Type B pancreatic cell (in vitro differentiated cells): Measurements from ENCODE around the gene ZFP64. TPM values are rescaled to one million over a fixed set of nuclear protein-coding genes. Genes with fewer than 3 reads are reported as not detected.
A peak's percentile ranks its signal among the peaks of the same experiment; 100 is the strongest.
"Not testable (repeated sequence)": the region's sequence is repeated elsewhere in the genome, so short reads cannot be mapped to it uniquely, and the experiment has no call there.

ENCODE experiments used
- DNase-seq: peaks from one replicate; pipeline ENCODE4 v3.0.0; 2021; ENCODE audit warnings: mixed read lengths; ENCODE audit not compliant: unreplicated experiment; ENCODE audit errors: extremely low spot score
- H3K27ac Mint-ChIP-seq: 2 replicates; pipeline ENCODE4 v1.8.0; 2021; ENCODE audit warnings: mild to moderate bottlenecking, mixed read lengths
- H3K27me3 Mint-ChIP-seq: 2 replicates; pipeline ENCODE4 v1.8.0; 2021; ENCODE audit warnings: mixed read lengths
- H3K36me3 Mint-ChIP-seq: 2 replicates; pipeline ENCODE4 v1.8.0; 2021; ENCODE audit warnings: mixed read lengths
- H3K4me1 Mint-ChIP-seq: one replicate; pipeline ENCODE4 v1.8.0; 2021; ENCODE audit warnings: mixed read lengths; ENCODE audit not compliant: unreplicated experiment
- H3K4me3 Mint-ChIP-seq: 2 replicates; pipeline ENCODE4 v1.8.0; 2021; ENCODE audit warnings: mild to moderate bottlenecking, mixed read lengths
- H3K9me3 Mint-ChIP-seq: 2 replicates; pipeline ENCODE4 v1.8.0; 2021; ENCODE audit warnings: mixed read lengths
- total RNA-seq: library from RNA; stranded (reverse); gene quantifications from 2 replicates; pipeline ENCODE4 v1.2.1, GENCODE V29; 2021; ENCODE audit warnings: low replicate concordance
- TF ChIP-seq, protein P1 (sequence below): fragments of 200-600 bp; sonication (generic); conservative IDR thresholded peaks from 2 replicates; pipeline ENCODE4 v1.5.0; 2021; ENCODE audit warnings: antibody characterized with exemption, mild to moderate bottlenecking

Gene ZFP64
- total RNA-seq, 1 donor from 2014 or later, result 24.1 TPM

DNA sequence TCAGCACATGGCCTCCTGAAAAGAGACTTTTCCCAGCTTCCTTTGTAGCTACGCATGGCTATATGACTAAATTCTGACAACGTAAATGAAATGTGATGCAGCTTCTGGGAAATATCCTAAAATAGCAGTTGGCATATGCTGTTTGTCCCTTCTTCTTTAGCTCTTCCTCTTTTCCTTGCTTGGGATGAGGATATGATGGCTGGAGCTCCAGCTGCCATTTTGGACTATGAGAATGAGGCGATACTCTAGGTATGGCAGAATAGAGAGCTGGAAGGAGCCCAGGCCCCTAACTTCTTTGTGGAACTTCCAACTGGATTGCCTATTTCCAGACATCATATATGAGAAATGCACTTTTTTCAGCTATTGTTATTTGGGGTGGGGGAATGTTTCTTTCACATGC lies 5.3 kb upstream of the ZFP64 start:
- H3K4me1 Mint-ChIP-seq, result no peaks in the 10 kb centered on the region
- no peaks in the 10 kb centered on the region for H3K36me3 Mint-ChIP-seq
- H3K9me3 Mint-ChIP-seq, result no peaks in the 10 kb centered on the region
- DNase-seq, result no peak
- H3K27me3 Mint-ChIP-seq, result no peaks in the 10 kb centered on the region
- no peak overlapping the region for H3K27ac Mint-ChIP-seq
- TF ChIP-seq, protein P1, sequence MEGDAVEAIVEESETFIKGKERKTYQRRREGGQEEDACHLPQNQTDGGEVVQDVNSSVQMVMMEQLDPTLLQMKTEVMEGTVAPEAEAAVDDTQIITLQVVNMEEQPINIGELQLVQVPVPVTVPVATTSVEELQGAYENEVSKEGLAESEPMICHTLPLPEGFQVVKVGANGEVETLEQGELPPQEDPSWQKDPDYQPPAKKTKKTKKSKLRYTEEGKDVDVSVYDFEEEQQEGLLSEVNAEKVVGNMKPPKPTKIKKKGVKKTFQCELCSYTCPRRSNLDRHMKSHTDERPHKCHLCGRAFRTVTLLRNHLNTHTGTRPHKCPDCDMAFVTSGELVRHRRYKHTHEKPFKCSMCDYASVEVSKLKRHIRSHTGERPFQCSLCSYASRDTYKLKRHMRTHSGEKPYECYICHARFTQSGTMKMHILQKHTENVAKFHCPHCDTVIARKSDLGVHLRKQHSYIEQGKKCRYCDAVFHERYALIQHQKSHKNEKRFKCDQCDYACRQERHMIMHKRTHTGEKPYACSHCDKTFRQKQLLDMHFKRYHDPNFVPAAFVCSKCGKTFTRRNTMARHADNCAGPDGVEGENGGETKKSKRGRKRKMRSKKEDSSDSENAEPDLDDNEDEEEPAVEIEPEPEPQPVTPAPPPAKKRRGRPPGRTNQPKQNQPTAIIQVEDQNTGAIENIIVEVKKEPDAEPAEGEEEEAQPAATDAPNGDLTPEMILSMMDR, result no peak
- H3K4me3 Mint-ChIP-seq, result no peak overlapping the region

DNA sequence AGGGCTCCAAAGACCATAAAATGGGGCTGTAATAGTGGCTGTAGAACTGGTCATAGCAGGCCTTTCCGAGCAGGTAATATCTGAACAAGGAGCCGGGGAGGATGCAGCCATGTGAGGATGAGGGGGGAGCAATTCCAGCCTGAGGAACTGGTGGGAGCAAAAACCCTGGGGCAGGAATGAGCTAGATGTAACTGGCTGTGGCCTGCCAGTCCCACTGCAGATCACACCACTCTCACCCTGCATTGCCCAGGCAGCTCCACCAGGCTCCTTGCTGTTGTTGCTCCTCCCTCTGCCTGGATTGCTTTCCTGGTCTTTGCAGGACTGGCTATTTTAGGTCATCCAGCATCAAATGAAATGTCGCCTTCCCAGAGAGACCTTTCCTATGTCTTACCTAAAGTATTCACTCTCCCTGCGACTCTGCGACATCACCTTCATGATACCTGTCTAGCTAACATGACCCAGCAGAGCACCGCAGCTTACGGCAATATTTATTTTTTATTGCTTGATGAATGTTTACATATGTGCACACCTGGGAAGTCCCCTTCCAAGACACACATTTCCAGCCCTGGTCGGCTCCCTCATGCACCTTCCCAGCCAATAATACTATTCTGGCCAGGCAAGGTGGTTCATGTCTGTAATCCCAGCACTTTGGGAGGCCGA lies 2.4 kb upstream of the ZFP64 start:
- TF ChIP-seq, protein P1, result no peak
- no peaks in the 10 kb centered on the region for H3K36me3 Mint-ChIP-seq
- no peaks in the 10 kb centered on the region for H3K27me3 Mint-ChIP-seq
- peaks cover 8% of the 10 kb centered on the region for H3K4me1 Mint-ChIP-seq
- H3K27ac Mint-ChIP-seq, result no peak overlapping the region
- no peaks in the 10 kb centered on the region for H3K9me3 Mint-ChIP-seq
- peak overlapping the region; percentile 45 for H3K4me3 Mint-ChIP-seq
- DNase-seq, result no peak

DNA sequence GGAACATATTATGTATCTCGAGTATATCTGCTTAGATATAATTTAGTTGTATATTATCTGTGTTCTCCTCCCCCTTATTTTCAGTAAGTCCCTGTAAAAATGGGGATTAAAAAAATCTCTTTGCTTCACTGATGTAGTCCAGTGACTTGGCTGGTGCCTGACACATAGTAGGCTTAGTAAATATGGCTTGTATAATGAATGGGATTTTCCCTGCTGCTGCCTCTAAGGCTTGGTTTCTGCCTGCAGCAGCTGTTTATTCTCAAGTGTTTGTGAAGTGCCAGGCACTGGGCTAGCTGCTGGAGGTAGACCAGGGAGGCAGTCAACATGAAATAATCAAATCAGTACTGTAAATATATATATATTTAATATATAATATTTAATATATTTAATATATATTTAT lies 1.6 kb upstream of the ZFP64 start:
- peak overlapping the region; percentile 92 for H3K4me3 Mint-ChIP-seq
- TF ChIP-seq, protein P1, result no peak
- DNase-seq, result no peak
- H3K4me1 Mint-ChIP-seq, result peaks cover 8% of the 10 kb centered on the region
- no peaks in the 10 kb centered on the region for H3K36me3 Mint-ChIP-seq
- H3K27me3 Mint-ChIP-seq, result no peaks in the 10 kb centered on the region
- peak overlapping the region; percentile 60 for H3K27ac Mint-ChIP-seq
- H3K9me3 Mint-ChIP-seq, result no peaks in the 10 kb centered on the region

DNA sequence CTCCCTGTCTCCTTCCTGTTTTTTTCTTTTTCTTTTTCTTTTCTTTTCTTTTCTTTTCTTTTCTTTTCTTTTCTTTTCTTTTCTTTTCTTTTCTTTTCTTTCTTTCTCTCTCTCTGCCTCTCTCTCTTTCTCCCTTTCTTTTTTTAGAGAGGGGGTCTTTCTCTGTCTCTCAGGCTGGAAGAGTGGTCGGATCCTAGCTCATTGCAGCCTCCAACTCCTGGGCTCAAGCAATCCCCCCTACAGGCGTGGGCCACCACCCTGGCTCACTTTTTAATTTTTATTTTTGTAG lies 1.1 kb upstream of the ZFP64 start:
- not testable (repeated sequence) for H3K9me3 Mint-ChIP-seq, DNase-seq, H3K27me3 Mint-ChIP-seq, H3K36me3 Mint-ChIP-seq, H3K4me1 Mint-ChIP-seq
- Mint-ChIP-seq H3K4me3 (peak overlapping the region; percentile 92), H3K27ac (peak overlapping the region; percentile 82)

DNA sequence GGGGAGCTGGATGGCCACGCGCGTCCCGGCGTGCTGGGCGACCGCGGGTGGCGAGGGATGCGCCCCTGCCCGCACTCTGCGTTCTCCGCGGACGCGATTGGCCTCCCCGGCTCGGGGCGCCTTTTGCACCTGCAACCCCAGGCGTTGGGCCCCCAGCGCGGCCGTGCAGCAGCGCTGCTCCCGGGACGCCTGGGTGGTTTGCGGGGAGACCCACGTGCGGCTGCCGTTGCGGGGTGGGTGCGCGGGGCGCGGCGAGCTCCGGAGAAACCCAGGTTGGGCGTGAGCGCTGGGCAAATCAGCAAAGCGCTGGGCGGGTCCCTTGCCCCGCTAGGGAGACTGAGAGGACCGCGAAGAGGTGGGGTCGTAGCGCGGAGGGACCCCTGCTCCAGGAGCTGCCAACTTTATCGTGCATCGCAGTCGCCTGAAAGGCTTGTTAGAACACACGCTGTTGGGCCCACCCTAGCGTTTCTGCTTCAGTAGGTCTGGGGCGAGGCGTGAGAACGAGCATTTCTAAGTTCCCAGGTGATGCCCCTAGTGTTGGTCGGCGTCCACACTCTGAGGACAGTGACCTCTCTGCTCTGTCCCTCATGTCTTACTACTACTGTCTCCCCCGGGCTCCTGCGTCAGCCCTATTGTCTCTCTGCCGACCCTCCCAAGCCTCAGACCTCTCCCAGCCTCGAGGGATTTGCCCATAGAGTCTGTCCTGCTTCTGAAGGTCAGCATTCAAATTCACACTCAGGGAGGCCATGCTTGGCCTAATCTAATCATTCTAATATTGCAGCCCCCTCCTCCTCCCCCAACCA lies 538 bp upstream of the ZFP64 start:
- TF ChIP-seq, protein P1, result peak; percentile 56
- no peaks in the 10 kb centered on the region for H3K27me3 Mint-ChIP-seq
- peak; percentile 75 for DNase-seq
- H3K4me3 Mint-ChIP-seq, result peak overlapping the region; percentile 92
- no peaks in the 10 kb centered on the region for H3K9me3 Mint-ChIP-seq
- H3K4me1 Mint-ChIP-seq, result peaks cover 8% of the 10 kb centered on the region
- H3K36me3 Mint-ChIP-seq, result no peaks in the 10 kb centered on the region
- H3K27ac Mint-ChIP-seq, result peak overlapping the region; percentile 82

DNA sequence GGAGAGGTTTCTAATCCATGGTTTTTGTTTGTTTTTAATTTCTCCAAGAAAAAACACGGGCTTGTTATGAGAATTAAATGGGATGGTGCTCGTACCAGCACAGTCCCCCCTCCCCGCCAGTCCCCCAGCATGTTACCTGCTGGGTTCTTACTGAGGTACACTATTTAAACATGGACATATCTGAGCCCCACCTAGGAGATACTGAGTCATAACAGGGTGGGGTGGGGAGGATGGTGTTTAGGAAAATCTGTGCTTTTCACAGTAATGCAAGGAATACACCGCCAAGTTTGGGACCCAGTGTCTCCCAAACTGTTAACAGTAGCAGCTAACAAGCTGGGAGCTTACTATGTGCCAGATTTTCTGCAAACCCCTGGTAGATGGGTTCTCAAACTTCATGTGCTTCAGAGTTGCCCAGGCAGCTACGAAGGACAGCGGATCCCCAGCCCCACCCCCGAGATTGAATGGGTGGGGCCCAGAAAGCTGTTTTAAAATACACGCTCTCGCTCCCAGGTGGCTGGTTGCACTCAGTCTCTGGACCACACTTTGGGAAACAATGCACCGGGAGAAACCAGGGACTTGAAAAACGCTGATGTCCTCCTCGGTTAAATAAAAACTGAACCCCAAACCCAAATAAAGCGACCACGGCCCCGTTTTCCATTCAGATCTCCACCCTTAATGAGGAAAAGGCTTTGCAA lies 995 bp downstream of the ZFP64 start:
- TF ChIP-seq, protein P1, result no peak
- Mint-ChIP-seq H3K4me3 (peak overlapping the region; percentile 95), H3K27ac (peak overlapping the region; percentile 91), H3K27me3 (no peaks in the 10 kb centered on the region), H3K36me3 (peaks cover 4% of the 10 kb centered on the region), H3K9me3 (no peaks in the 10 kb centered on the region), H3K4me1 (peaks cover 8% of the 10 kb centered on the region)
- DNase-seq, result no peak
